Measurements from ENCODE around the gene PFKFB3.
A peak's percentile ranks its signal among the peaks of the same experiment; 100 is the strongest.
"Not testable (repeated sequence)": the region's sequence is repeated elsewhere in the genome, so short reads cannot be mapped to it uniquely, and the experiment has no call there.

The PFKFB3 gene

DNA sequence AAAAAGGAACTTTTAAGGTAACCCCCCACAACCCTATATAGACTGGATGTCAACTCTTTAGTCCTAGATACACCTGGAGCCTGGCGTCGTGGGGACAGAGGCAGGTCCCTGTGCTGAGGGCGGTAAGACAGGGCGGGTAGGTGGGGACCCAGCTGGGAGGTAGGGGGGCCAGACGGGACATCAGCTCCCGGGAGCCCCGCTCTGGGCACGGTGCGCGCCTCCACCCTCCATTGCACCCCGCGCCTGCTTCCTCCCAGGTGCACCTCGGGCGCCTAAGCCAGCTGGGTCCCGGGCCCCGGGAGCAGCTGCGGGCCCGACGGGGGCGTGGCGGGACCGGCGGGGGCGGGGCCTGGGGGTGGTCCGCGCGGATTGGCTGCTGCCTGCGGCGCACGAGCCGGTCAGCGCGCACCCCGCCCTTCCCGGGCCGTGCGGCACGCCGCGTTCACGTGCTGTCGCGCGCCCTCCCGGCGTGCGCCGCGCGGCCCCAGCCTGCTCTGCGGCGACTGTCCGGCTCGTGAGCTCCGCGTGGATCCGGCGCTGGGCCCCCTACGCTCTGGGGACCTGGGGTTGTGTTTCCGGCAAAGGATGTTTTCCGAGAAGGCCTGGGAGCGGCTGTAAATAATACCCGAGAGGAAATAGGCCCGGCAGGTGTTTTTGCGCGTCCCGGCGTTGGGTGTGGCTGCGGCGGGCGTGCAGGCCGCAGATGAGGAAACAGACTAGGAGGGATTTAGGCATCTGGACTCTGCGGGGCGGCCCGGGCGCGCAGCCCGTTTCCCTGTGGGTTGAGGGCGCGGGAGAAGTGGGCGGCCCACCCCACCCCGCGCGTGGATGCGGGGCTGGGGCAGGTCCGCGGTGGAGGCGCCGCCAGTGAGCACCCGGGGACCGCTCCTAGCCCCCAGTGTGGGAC, 39.1 kb upstream of the PFKFB3 start:
- peak overlapping the region; percentile 100 for H3K4me3 ChIP-seq (ENCODE audit: low read length)
- TF ChIP-seq EZH2phosphoT487 (IDR thresholded peaks at IDR 0.05; ENCODE audit: low read length) (no peak), CTCF (IDR thresholded peaks at IDR 0.05; ENCODE audit: low read length) (no peak), EZH2 (optimal IDR thresholded peaks at IDR 0.05; ENCODE audit: low read depth, low read length) (no peak)
- H3K79me2 ChIP-seq (ENCODE audit: low read length) = peaks cover 50% of the 10 kb centered on the region
- no peaks in the 10 kb centered on the region for H3K9me3 ChIP-seq (replicated peaks; ENCODE audit: insufficient read depth, low read length)
- peaks cover 5% of the 10 kb centered on the region for H3K36me3 ChIP-seq (replicated peaks; ENCODE audit: insufficient read depth, low read length)
- peaks cover 10% of the 10 kb centered on the region; the same call in 1 of the 2 replicates for H3K4me1 ChIP-seq (ENCODE audit: low read length)
- peak overlapping the region; percentile 90 for H3K27ac ChIP-seq (ENCODE audit: low read length)
- peak overlapping the region; percentile 100 for H3K9ac ChIP-seq (ENCODE audit: low read length)
- H3K9me2 ChIP-seq (replicated peaks; ENCODE audit: insufficient read depth, low read length) = no peaks in the 10 kb centered on the region
- H3K4me2 ChIP-seq (ENCODE audit: low read depth, low read length) = peak overlapping the region; percentile 98
- no peaks in the 10 kb centered on the region for H3K27me3 ChIP-seq (replicated peaks; ENCODE audit: insufficient read depth, low read length)
- peak; percentile 94 for DNase-seq
- H3F3A ChIP-seq (ENCODE audit: insufficient read depth, low read length) = peaks cover 8% of the 10 kb centered on the region
- H4K20me1 ChIP-seq (ENCODE audit: insufficient read depth, low read length) = no peaks in the 10 kb centered on the region
- peak overlapping the region; percentile 94 for H2AFZ ChIP-seq (ENCODE audit: low read length)

DNA sequence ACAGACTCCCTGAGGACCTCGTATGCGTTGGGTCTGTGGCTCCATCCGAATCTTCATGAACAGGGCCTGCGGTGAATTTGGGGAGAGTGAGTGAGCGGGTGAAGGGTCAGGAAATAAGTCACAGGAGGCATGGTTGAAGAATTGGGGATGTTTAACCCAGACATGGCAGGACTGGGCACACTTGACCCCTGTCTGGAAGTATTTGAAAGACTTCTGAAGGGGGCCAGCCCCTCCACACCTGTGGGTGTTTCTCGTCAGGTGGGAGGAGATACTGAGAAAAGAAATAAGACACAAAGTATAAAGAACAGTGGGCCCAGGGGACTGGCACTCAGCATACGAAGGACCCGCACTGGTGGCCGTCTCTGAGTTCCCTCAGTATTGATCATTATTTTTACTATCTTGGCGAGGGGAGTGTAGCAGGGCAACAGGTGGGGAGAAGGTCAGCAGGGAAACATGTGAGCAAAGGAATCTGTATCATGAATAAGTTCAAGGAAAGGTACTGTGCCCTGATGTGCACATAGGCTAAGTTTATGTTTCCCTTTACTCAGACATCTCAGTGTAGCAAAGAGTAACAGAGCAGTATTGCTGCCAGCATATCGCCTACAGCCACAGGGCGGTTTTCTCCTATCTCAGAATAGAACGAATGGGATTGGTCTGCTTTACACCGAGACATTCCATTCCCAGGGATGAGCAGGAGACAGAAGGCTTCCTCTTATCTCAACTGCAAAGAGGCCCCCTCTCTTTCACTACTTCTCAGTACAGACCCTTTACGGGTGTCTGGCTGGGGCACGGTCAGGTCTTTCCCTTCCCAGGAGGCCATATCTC, 38.2 kb upstream of the PFKFB3 start:
- Histone ChIP-seq H3K79me2 (ENCODE audit: low read length) (peaks cover 58% of the 10 kb centered on the region), H4K20me1 (ENCODE audit: insufficient read depth, low read length) (no peaks in the 10 kb centered on the region), H3K27me3 (replicated peaks; ENCODE audit: insufficient read depth, low read length) (no peaks in the 10 kb centered on the region), H3K9ac (ENCODE audit: low read length) (peak overlapping the region; percentile 100), H3K9me2 (replicated peaks; ENCODE audit: insufficient read depth, low read length) (no peaks in the 10 kb centered on the region), H3K27ac (ENCODE audit: low read length) (peak overlapping the region; percentile 90), H3K4me1 (ENCODE audit: low read length) (peaks cover 10% of the 10 kb centered on the region; the same call in 1 of the 2 replicates), H3K36me3 (replicated peaks; ENCODE audit: insufficient read depth, low read length) (peaks cover 5% of the 10 kb centered on the region), H3F3A (ENCODE audit: insufficient read depth, low read length) (peaks cover 8% of the 10 kb centered on the region), H3K4me2 (ENCODE audit: low read depth, low read length) (peak overlapping the region; percentile 98), H3K9me3 (replicated peaks; ENCODE audit: insufficient read depth, low read length) (no peaks in the 10 kb centered on the region), H2AFZ (ENCODE audit: low read length) (peak overlapping the region; percentile 94), H3K4me3 (ENCODE audit: low read length) (peak overlapping the region; percentile 100)
- no peak for DNase-seq
- TF ChIP-seq EZH2phosphoT487 (IDR thresholded peaks at IDR 0.05; ENCODE audit: low read length) (no peak), EZH2 (optimal IDR thresholded peaks at IDR 0.05; ENCODE audit: low read depth, low read length) (no peak), CTCF (IDR thresholded peaks at IDR 0.05; ENCODE audit: low read length) (no peak)

DNA sequence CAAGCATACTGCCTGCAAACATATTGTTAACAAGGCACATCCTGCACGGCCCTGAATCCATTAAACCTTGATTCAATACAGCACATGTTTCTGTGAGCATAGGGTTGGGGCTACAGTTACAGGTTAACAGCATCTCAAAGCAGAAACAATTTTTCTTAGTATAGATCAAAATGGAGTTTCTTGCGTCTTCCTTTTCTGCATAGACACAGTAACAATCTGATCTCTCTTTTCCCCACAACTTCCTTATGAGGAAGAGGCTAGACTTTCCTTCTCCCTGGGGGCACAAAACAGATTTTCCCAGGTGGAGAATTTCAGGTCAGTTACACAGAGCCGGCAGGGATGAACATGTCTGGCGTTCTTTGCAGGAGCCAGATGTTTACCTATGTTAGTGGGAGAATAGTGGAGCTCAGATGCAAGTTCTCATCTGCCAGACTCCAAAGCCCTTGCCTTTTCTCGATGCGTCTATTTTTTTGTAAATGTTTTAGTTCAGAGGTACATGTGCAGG, 37.5 kb upstream of the PFKFB3 start:
- H2AFZ ChIP-seq (ENCODE audit: low read length) = no peak overlapping the region
- H3K4me3 ChIP-seq (ENCODE audit: low read length) = no peak overlapping the region
- no peak overlapping the region for H3K27ac ChIP-seq (ENCODE audit: low read length)
- peaks cover 66% of the 10 kb centered on the region for H3K79me2 ChIP-seq (ENCODE audit: low read length)
- TF ChIP-seq EZH2phosphoT487 (IDR thresholded peaks at IDR 0.05; ENCODE audit: low read length) (no peak), EZH2 (optimal IDR thresholded peaks at IDR 0.05; ENCODE audit: low read depth, low read length) (no peak), CTCF (IDR thresholded peaks at IDR 0.05; ENCODE audit: low read length) (no peak)
- no peak for DNase-seq
- H3F3A ChIP-seq (ENCODE audit: insufficient read depth, low read length) = peaks cover 8% of the 10 kb centered on the region
- H3K27me3 ChIP-seq (replicated peaks; ENCODE audit: insufficient read depth, low read length) = no peaks in the 10 kb centered on the region
- no peaks in the 10 kb centered on the region for H4K20me1 ChIP-seq (ENCODE audit: insufficient read depth, low read length)
- H3K9me2 ChIP-seq (replicated peaks; ENCODE audit: insufficient read depth, low read length) = no peaks in the 10 kb centered on the region
- H3K4me1 ChIP-seq (ENCODE audit: low read length) = peaks cover 10% of the 10 kb centered on the region; the same call in 1 of the 2 replicates
- H3K4me2 ChIP-seq (ENCODE audit: low read depth, low read length) = no peak overlapping the region
- peaks cover 5% of the 10 kb centered on the region for H3K36me3 ChIP-seq (replicated peaks; ENCODE audit: insufficient read depth, low read length)
- no peak overlapping the region for H3K9ac ChIP-seq (ENCODE audit: low read length)
- no peaks in the 10 kb centered on the region for H3K9me3 ChIP-seq (replicated peaks; ENCODE audit: insufficient read depth, low read length)

GRCh38 chr10:6165933-6166332, 36.8 kb upstream of the PFKFB3 start:
- not testable (repeated sequence) for H2AFZ ChIP-seq (ENCODE audit: low read length); H3K9ac ChIP-seq (ENCODE audit: low read length); H3K27me3 ChIP-seq (replicated peaks; ENCODE audit: insufficient read depth, low read length); H4K20me1 ChIP-seq (ENCODE audit: insufficient read depth, low read length); H3K4me1 ChIP-seq (ENCODE audit: low read length); H3K9me3 ChIP-seq (replicated peaks; ENCODE audit: insufficient read depth, low read length); H3K9me2 ChIP-seq (replicated peaks; ENCODE audit: insufficient read depth, low read length); H3K4me3 ChIP-seq (ENCODE audit: low read length); H3F3A ChIP-seq (ENCODE audit: insufficient read depth, low read length); H3K27ac ChIP-seq (ENCODE audit: low read length); DNase-seq; H3K36me3 ChIP-seq (replicated peaks; ENCODE audit: insufficient read depth, low read length); H3K4me2 ChIP-seq (ENCODE audit: low read depth, low read length)
- H3K79me2 ChIP-seq (ENCODE audit: low read length) = peaks cover 70% of the 10 kb centered on the region
